ENCODE data around the gene SRBD1.

Gene SRBD1

GRCh38 chr2:45631319-45631718 is 20.3 kb upstream of the SRBD1 start:
- no peak for DNase-seq

GRCh38 chr2:45629971-45630370 is 18.9 kb upstream of the SRBD1 start:
- DNase-seq: no peak

- no peak for DNase-seq
Measured at GRCh38 chr2:45627911-45628310, 16.8 kb upstream of the SRBD1 start.

- DNase-seq: no peak
Measured at GRCh38 chr2:45626387-45627221, 15.5 kb upstream of the SRBD1 start.

- no peak for DNase-seq
Measured at GRCh38 chr2:45625824-45626223, 14.8 kb upstream of the SRBD1 start.

GRCh38 chr2:45623098-45623497 is 12.0 kb upstream of the SRBD1 start:
- no peak for DNase-seq

- DNase-seq: no peak
Measured at GRCh38 chr2:45622336-45623075, 11.4 kb upstream of the SRBD1 start.

GRCh38 chr2:45617496-45617895 is 6.4 kb upstream of the SRBD1 start:
- no peak for DNase-seq

- no peak for DNase-seq
Measured at GRCh38 chr2:45616658-45617411, 5.8 kb upstream of the SRBD1 start.

GRCh38 chr2:45614871-45615415 is 3.9 kb upstream of the SRBD1 start:
- no peak for DNase-seq

GRCh38 chr2:45614330-45614729 is 3.3 kb upstream of the SRBD1 start:
- DNase-seq: no peak

- no peak for DNase-seq
Measured at GRCh38 chr2:45612731-45613130, 1.7 kb upstream of the SRBD1 start.

GRCh38 chr2:45612285-45612684 is 1.2 kb upstream of the SRBD1 start:
- DNase-seq: no peak

- DNase-seq: peak in 1 of 2 experiments; percentile 17
Measured at GRCh38 chr2:45610281-45611019, 617 bp downstream of the SRBD1 start.

GRCh38 chr2:45607701-45608100 is 3.4 kb downstream of the SRBD1 start:
- DNase-seq: peak in 1 of 2 experiments; percentile 14

- no peak for DNase-seq
Measured at GRCh38 chr2:45606796-45607195, 4.3 kb downstream of the SRBD1 start.

- DNase-seq: no peak
Measured at GRCh38 chr2:45605116-45605515, 6.0 kb downstream of the SRBD1 start.

GRCh38 chr2:45602624-45603023 is 8.4 kb downstream of the SRBD1 start:
- no peak for DNase-seq

- no peak for DNase-seq
Measured at GRCh38 chr2:45598545-45598944, 12.5 kb downstream of the SRBD1 start.

- DNase-seq: no peak
Measured at GRCh38 chr2:45596761-45597160, 14.3 kb downstream of the SRBD1 start.

- no peak for DNase-seq
Measured at GRCh38 chr2:45595721-45596435, 15.2 kb downstream of the SRBD1 start.

- no peak for DNase-seq
Measured at GRCh38 chr2:45591073-45591472, 20.0 kb downstream of the SRBD1 start.

Measured in NCI-H1930 (cell line).